H9 (cell line): ENCODE data around the gene PHF24. TPM values are rescaled to one million over a fixed set of nuclear protein-coding genes. Genes with fewer than 3 reads are reported as not detected.

Source experiments
- DNase-seq: peaks from one replicate; pipeline ENCODE4 v3.0.0-alpha.2; 2017
- H2AFZ ChIP-seq: one replicate; pipeline ENCODE4 v1.6.1; 2013; ENCODE audit warnings: mild to moderate bottlenecking, low read length, control low read depth, moderate library complexity
- H2AK5ac ChIP-seq: 2 replicates; pipeline ENCODE4 v1.6.1; 2013; ENCODE audit warnings: low read length, control low read depth, mixed read lengths; ENCODE audit not compliant: insufficient read length
- H2BK120ac ChIP-seq: one replicate; pipeline ENCODE4 v1.6.1; 2013; ENCODE audit warnings: low read depth, mild to moderate bottlenecking, low read length, control low read depth, inconsistent platforms; ENCODE audit not compliant: poor library complexity, severe bottlenecking
- H2BK12ac ChIP-seq: 2 replicates; pipeline ENCODE4 v1.6.1; 2013; ENCODE audit warnings: low read length, control low read depth, mixed read lengths, low read depth; ENCODE audit not compliant: insufficient read length
- H2BK15ac ChIP-seq: 2 replicates; pipeline ENCODE4 v1.6.1; 2013; ENCODE audit warnings: low read depth, low read length, control low read depth
- H2BK20ac ChIP-seq: one replicate; pipeline ENCODE4 v1.6.1; 2013; ENCODE audit warnings: low read depth, mild to moderate bottlenecking, low read length, control low read depth, inconsistent platforms; ENCODE audit not compliant: poor library complexity, severe bottlenecking
- H2BK5ac ChIP-seq: 2 replicates; pipeline ENCODE4 v1.6.1; 2013; ENCODE audit warnings: low read length, control low read depth, mixed read lengths; ENCODE audit not compliant: insufficient read length
- H3K14ac ChIP-seq: 2 replicates; pipeline ENCODE4 v1.6.1; 2013; ENCODE audit warnings: low read length, control low read depth; ENCODE audit not compliant: insufficient read depth
- H3K18ac ChIP-seq: 2 replicates; pipeline ENCODE4 v1.6.1; 2013; ENCODE audit warnings: low read depth, mild to moderate bottlenecking, mixed read lengths, low read length, control low read depth; ENCODE audit not compliant: insufficient read length
- H3K23ac ChIP-seq: 2 replicates; pipeline ENCODE4 v1.6.1; 2013; ENCODE audit warnings: low read length, control low read depth, mixed read lengths, low read depth; ENCODE audit not compliant: insufficient read length
- H3K23me2 ChIP-seq: 2 replicates; pipeline ENCODE4 v1.6.1; 2013; ENCODE audit warnings: low read depth, mild to moderate bottlenecking, mixed read lengths, low read length, control low read depth; ENCODE audit not compliant: insufficient read length, poor library complexity, severe bottlenecking
- H3K27ac ChIP-seq: 2 replicates; pipeline ENCODE4 v1.5.1; 2013; ENCODE audit warnings: low read length, control low read depth, mixed read lengths, low read depth; ENCODE audit not compliant: insufficient read length
- H3K27me3 ChIP-seq: 2 replicates; pipeline ENCODE4 v1.6.1; 2013; ENCODE audit warnings: low read length, control low read depth, inconsistent platforms; ENCODE audit not compliant: insufficient read depth
- H3K4ac ChIP-seq: 2 replicates; pipeline ENCODE4 v1.6.1; 2013; ENCODE audit warnings: low read depth, mild to moderate bottlenecking, control low read depth, inconsistent platforms, low read length, moderate library complexity
- H3K4me1 ChIP-seq: 2 replicates; pipeline ENCODE4 v1.6.1; 2013; ENCODE audit warnings: low read length, control low read depth, inconsistent platforms; ENCODE audit not compliant: insufficient read depth
- H3K4me2 ChIP-seq: 2 replicates; pipeline ENCODE4 v1.6.1; 2013; ENCODE audit warnings: low read length, control low read depth, mixed read lengths; ENCODE audit not compliant: insufficient read length, insufficient read depth
- H3K56ac ChIP-seq: 2 replicates; pipeline ENCODE4 v1.6.1; 2013; ENCODE audit warnings: low read depth, mild to moderate bottlenecking, mixed read lengths, low read length, control low read depth; ENCODE audit not compliant: insufficient read length
- H3K79me1 ChIP-seq: 2 replicates; pipeline ENCODE4 v1.6.1; 2013; ENCODE audit warnings: low read depth, mild to moderate bottlenecking, moderate library complexity, low read length, control low read depth, inconsistent platforms; ENCODE audit not compliant: insufficient read depth, poor library complexity, severe bottlenecking
- H3K79me2 ChIP-seq: 2 replicates; pipeline ENCODE4 v1.6.1; 2013; ENCODE audit warnings: low read length, control low read depth, inconsistent platforms; ENCODE audit not compliant: insufficient read depth
- H3K9ac ChIP-seq: 2 replicates; pipeline ENCODE4 v1.6.1; 2013; ENCODE audit warnings: low read length, control low read depth, mixed read lengths; ENCODE audit not compliant: insufficient read length; ENCODE audit errors: extremely low read depth
- H3K9me3 ChIP-seq: one replicate; pipeline ENCODE4 v1.6.1; 2013; ENCODE audit warnings: low read depth, low read length, inconsistent platforms; ENCODE audit not compliant: control insufficient read depth
- H3T11ph ChIP-seq: one replicate; pipeline ENCODE4 v1.6.1; 2013; ENCODE audit warnings: mild to moderate bottlenecking, low read length, control low read depth, inconsistent platforms
- H4K20me1 ChIP-seq: one replicate; pipeline ENCODE4 v1.6.1; 2013; ENCODE audit not compliant: control insufficient read depth, insufficient read length, insufficient read depth
- H4K5ac ChIP-seq: 2 replicates; pipeline ENCODE4 v1.6.1; 2013; ENCODE audit warnings: low read depth, mild to moderate bottlenecking, mixed read lengths, low read length, control low read depth; ENCODE audit not compliant: insufficient read length
- H4K8ac ChIP-seq: replicated peaks from 2 replicates; pipeline ENCODE4 v1.6.1; 2013; ENCODE audit warnings: low read length, control low read depth, mixed read lengths, low read depth; ENCODE audit not compliant: insufficient read length
- H4K91ac ChIP-seq: 2 replicates; pipeline ENCODE4 v1.6.1; 2013; ENCODE audit warnings: low read depth, mild to moderate bottlenecking, moderate library complexity, mixed read lengths, low read length, control low read depth; ENCODE audit not compliant: insufficient read length
- H3K27ac Mint-ChIP-seq, 3 experiments: 2 replicates in 2 of 3; 3 replicates in 1 of 3; pipeline ENCODE4 v1.8.0; 2020 to 2021; ENCODE audit warnings: mixed read lengths in 3 of 3, mild to moderate bottlenecking in 1 of 3, moderate library complexity in 1 of 3
- H3K27me3 Mint-ChIP-seq: 2 replicates; pipeline ENCODE4 v1.8.0; 2021; ENCODE audit warnings: low read depth, mild to moderate bottlenecking, moderate library complexity, mixed read lengths
- H3K36me3 Mint-ChIP-seq, 3 experiments: 2 replicates in 2 of 3; 3 replicates in 1 of 3; pipeline ENCODE4 v1.8.0; 2020 to 2021; ENCODE audit warnings: low read depth in 3 of 3, mixed read lengths in 3 of 3; ENCODE audit not compliant: insufficient read depth in 1 of 3
- H3K4me1 Mint-ChIP-seq, 2 experiments: 2 replicates each; pipeline ENCODE4 v1.8.0; 2020; ENCODE audit warnings: mixed read lengths in 2 of 2
- H3K4me3 Mint-ChIP-seq, 2 experiments: 2 replicates in 1 of 2; 3 replicates in 1 of 2; pipeline ENCODE4 v1.8.0; 2020 to 2021; ENCODE audit warnings: mild to moderate bottlenecking in 2 of 2, mixed read lengths in 2 of 2, moderate library complexity in 1 of 2
- H3K9me3 Mint-ChIP-seq, 2 experiments: 2 replicates in 1 of 2; 3 replicates in 1 of 2; pipeline ENCODE4 v1.8.0; 2020; ENCODE audit warnings: mild to moderate bottlenecking in 2 of 2, mixed read lengths in 2 of 2, moderate library complexity in 1 of 2
- CTCF ChIP-seq: fragments of 200-600 bp; sonication (generic); conservative IDR thresholded peaks from 3 replicates; pipeline ENCODE4 v1.8.0; 2021; ENCODE audit warnings: antibody characterized with exemption, mild to moderate bottlenecking
- WGBS: extraction: QIAGEN DNeasy Blood & Tissue Kit; methylation state at CpG from one replicate; pipeline ENCODE4 v1.1.7; 2013; ENCODE audit warnings: missing lambda C conversion rate, low lambda C conversion rate, mixed read lengths; ENCODE audit not compliant: insufficient read length; ENCODE audit errors: extremely low coverage; 5-methylcytosine and 5-hydroxymethylcytosine counted together
- total RNA-seq: library from RNA; stranded (reverse); gene quantifications from 2 replicates; pipeline ENCODE4 v1.2.1, GENCODE V29; 2021

Gene PHF24
- total RNA-seq, 1 experiment from 2014 or later, result 0.24 TPM

- Histone ChIP-seq H3K18ac (no peak overlapping the region), H3K27me3 (peaks cover 6% of the 10 kb centered on the region; the same call in 1 of the 2 replicates), H2BK12ac (no peak overlapping the region), H3K4ac (no peak overlapping the region), H2AFZ (no peak overlapping the region), H3K14ac (no peak overlapping the region), H3K4me2 (no peak overlapping the region), H3K9me3 (no peaks in the 10 kb centered on the region), H4K20me1 (no peaks in the 10 kb centered on the region), H4K8ac (no peak overlapping the region), H3T11ph (no peak overlapping the region), H3K27ac (no peak overlapping the region), H3K79me1 (no peaks in the 10 kb centered on the region), H2BK5ac (no peak overlapping the region), H3K9ac (no peak overlapping the region), H4K5ac (no peak overlapping the region), H3K79me2 (no peaks in the 10 kb centered on the region), H2BK120ac (no peak overlapping the region), H2BK15ac (no peak overlapping the region), H3K56ac (no peak overlapping the region), H2AK5ac (no peak overlapping the region), H3K23me2 (peaks cover 5% of the 10 kb centered on the region), H4K91ac (no peak overlapping the region), H3K4me1 (peaks cover 6% of the 10 kb centered on the region; the same call in 1 of the 2 replicates), H2BK20ac (no peak overlapping the region), H3K23ac (no peak overlapping the region)
- DNase-seq, result no peak
- Mint-ChIP-seq H3K27me3 (peaks cover 48% of the 10 kb centered on the region), H3K4me3 (no peak overlapping the region), H3K36me3 (no peaks in the 10 kb centered on the region), H3K9me3 (no peaks in the 10 kb centered on the region), H3K27ac (no peak overlapping the region), H3K4me1 (peaks cover 23 to 36% of the 10 kb centered on the region in 2 experiments)
- no CpG with 5 or more reads among the region's 5 CpGs for WGBS
- no peak for TF ChIP-seq CTCF
Observed at GRCh38 chr9:34961574-34962490, 3.7 kb downstream of the PHF24 start.
